SHP77 treated with DMSO at 0.1 percent for 48 hours (cell line): ENCODE results near the gene CTPS2.
"Not testable (repeated sequence)": the region's sequence is repeated elsewhere in the genome, so short reads cannot be mapped to it uniquely, and the experiment has no call there.

Experiments used
- DNase-seq: peaks from one replicate; lab custom pipeline; 2025; lab: John Stamatoyannopoulos, UW

The CTPS2 gene

DNA sequence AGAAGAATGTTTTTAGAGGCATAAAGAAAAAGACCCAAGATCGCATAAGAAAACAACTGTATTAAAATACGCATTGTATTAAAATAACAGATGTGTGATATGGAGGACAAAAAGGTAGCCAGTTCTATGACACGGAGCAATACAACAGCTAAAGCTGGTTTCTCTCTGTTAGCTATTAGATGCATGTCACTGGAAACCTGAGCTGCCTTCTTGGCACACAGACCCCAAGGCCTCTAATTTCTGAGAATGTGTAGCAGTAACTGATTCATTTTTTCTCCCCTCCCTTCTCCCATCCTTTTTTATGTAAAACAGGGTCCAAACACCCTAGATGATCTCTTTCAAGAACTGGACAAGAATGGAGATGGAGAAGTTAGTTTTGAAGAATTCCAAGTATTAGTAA is 58.4 kb downstream of the CTPS2 start:
- no peak for DNase-seq

DNA sequence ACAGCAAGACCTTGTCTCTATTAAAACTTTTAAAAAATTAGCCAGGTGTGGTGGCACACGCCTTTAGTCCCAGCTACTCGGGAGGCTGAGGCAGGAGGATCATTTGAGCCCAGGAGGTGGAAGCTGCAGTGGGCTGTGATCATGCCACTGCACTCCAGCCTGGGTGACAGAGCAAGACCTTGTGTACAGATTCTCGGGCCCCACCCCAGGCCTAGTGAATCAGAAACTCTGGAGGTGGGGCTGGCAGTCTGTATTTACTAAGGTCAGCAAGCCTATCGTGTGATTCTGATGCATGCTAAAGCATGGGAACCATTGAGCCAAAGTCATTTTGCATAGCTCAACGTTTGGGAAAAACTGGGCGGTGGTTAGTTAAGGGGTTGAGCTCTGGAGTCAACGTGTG is 59.0 kb downstream of the CTPS2 start:
- no peak for DNase-seq

DNA sequence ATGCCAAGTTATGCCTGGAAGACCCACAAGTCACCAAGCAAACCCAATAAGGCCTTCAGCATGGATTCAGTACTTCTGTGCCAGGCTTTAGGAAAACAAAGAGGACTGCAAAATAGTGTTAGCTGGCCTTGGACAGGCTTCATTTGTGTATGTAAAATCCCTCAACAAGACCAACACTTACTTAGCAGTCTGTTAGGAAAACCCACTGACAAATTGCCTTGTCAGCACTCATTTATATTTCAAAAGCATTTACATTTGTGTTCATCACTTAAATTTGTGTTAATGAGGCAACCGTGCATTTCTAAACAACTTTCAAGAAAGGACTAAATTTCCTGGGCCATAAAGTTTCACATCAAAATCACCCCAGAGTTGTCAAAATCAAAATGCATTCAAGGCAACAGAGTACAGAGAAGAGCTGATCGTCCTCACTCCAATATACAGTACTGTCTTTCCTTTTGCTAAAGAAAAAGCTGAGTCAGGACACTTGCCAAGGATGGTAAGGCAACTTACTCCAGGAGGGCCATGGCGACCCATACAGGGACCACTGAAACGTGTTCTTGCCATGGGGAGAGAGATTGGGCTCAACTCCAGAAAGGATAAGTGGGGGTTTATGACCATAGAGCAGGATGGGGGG is 61.0 kb downstream of the CTPS2 start:
- no peak for DNase-seq

DNA sequence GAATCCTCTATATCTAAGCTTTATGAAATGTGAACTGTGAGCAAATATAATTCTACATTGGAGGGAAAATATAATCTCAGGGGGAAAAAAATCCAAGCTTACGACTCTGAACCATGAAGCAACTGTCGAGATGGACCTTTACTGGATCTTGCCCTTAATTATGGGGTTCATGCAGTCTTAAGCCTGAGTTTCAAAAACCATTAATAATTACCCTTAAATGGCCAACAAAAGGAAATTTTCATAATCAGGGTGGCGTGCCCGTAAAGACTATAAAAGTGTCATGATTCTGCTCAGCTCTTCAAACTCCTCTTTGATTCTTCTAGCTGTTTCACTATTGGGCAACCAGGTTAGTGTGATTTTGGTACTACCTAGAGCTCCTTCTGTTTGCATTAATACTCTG is 62.6 kb downstream of the CTPS2 start, which contains the start of gene S100G:
S100G (plus strand) TSS at position 301 of the 400 bp plus-strand sequence. CDS start 849 bp downstream, outside the sequence.
- no peak for DNase-seq

DNA sequence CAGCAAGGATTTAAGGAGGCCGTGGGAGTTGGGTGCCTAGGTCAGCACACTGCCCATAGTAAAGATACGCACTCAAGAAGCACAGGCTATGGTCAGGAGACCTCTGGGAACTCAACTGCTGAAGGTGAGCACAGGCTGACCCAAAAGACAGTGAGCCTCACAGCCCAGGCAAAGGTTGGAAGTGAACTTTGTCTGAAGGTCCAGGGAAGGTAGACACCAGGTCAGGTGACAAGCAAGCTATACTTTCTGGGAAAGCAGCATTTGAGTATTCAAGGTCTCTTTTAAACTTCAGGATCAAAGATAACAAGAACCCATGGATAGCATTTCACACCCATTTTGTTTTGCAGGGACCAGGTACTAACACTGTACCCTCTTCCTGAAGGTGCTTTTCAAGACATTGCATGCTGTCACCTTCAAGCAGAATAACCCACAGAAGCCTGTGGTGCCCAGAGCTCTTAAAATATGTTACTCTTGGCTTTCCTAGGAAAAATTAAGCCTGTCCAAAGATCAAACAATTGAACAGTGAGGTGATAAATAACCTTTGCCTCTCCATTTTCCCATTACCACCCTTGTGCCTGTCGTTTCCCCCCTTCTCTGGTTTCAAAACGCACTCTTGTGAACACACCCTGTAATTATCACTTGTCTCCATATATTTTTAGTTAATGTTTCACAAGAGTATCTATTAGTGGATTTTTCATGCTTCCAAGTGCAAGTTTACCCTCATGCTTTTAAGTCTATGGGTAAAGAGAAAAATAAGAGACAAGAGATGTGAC is 65.9 kb downstream of the CTPS2 start:
- no peak for DNase-seq

DNA sequence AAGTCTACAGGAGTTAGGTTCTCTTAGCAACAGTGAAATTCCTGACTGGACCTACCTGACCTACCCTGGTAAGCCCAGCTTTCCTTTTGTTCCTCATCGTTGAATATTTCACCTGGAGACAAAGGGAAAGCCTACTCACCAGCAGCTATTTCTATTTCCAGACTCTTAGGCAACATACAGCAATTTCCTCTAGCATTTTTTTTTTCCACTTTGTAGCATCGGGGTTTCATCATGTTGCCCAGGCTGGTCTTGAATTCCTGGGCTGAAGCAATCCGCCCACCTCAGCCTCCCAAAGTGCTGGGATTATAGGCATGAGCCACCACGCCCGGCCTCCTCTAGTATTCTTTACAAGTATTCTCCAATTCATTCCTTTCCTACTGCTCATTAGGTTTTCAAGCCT is 69.3 kb downstream of the CTPS2 start:
- no peak for DNase-seq

DNA sequence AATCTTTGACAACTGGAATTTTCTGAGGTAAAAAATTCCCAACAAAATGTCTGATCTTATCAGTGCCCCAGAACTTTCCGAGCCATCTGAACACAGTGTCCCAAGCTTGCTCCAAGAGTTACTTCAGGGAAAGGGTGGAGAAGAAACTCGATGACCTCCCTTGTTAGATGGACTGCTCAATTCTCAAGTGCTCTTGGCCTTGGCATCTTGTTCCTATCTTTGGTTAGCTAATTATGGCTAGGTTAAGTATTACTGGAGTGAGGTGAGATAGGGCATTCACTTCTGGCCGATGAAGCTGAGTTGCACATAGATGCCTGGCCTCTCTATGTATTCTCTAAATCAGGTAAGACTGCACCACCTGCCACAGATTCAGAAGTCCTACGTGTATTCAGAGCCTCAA is 71.6 kb downstream of the CTPS2 start:
- DNase-seq: no peak

DNA sequence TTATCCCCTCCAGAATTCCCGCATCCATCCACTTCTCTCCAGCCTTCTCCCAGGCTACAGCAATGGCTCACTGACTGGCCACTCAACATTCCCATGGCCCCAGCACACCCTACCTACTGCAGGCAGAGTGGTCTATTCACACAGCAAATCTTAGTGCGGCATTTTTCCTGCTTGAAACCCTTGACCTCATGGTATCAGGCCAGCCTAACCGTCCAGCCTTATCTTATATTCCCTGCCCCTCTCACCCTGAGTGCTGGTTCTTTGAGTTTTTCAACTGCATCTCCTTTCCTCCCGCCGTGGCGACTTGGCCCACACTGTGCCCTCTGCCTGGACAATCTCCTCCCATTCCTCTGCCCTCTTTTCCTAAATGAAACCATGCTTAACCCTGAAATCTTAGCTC is 72.5 kb downstream of the CTPS2 start:
- DNase-seq: no peak

DNA sequence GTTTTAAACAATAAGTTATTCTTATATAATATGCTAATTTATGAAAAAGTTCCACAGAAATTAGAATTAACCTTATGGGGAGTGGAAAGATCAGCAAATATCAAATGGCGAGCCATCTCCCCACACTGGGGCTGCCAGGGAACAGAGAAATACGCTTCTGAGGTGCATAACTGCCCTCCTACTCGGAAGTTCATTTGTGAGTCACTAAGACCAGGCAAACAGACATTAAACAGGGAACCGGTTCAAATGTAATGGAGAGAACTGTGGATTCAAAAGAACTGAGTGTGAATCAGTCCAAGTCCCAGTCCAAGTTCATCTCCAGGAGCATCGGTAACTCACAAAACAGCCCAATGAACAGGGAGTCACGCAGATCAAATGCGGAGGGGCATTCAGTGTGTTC is 73.9 kb downstream of the CTPS2 start:
- DNase-seq: no peak

DNA sequence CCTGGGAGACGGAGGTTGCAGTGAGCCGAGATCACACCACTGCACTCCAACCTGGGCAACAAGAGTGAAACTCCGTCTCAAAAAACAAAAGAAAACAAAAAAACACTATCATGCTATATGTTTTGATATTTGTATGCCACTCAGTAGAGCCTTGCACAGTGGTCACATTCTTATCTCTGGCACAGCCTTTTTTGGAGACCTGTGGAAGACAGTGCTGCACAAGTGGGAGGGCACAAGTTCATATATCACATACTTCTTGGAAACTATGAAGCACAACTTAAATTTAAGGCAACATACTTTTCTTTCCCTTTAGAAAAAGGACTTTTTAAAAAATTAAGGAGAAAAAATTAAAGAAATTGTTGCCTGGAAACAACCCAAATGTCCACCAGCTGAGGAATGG is 76.9 kb downstream of the CTPS2 start:
- no peak for DNase-seq

DNA sequence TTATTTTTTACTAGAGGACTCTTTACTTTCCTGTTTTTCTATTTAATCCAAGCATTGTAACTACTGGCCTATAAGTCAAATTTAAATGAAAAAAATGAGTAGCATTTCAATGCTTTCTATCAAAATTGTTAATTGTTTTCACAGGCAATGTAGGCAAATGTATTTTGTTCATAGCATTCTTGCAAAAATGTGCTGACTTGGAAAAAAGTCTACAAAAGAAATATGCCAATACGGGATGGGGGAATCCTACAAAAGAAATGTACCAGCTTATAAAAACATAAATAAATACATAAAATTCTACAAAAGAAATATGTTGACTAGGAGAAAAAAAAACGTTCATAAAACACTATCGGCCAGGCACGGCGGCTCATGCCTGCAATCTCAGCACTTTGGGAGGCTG is 77.4 kb downstream of the CTPS2 start:
- DNase-seq: no peak

DNA sequence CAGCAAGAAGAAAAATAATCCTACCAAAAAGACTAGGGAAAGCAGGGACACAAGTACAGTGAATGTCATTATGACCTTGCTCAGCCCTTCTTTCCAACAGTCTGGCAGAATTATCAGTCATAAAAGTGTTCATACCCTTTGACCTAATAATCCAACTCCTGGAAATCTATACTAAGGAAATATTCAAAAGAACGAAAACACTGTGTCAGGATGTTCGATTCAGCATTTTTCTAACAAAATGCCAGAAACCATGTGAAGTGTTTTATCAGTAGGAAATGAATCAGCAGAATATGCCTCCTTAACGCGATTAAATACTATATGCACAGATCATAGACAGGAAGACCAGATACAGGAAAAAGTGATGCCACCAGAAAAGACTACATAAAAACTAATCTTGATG is 78.7 kb downstream of the CTPS2 start:
- no peak for DNase-seq

DNA sequence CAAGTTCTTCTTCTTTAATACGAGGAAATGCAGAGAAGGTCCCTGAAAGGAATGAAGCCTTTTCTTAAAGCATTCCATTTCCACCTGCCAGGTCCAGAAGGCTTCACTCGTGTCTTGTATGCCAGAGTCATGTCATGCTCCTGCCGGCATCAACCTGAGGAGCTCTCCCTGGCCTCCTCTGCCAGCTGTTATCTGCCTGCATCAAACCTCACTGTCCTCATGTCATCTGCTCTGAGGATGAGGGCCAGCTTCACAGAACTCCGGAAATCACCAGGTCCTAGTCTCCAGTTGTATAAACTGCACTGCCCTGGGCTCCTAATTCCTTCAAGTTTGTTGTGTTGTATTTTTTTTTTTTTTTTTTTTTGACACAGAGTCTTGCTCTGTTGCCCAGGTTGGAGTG is 82.6 kb downstream of the CTPS2 start:
- DNase-seq: no peak

DNA sequence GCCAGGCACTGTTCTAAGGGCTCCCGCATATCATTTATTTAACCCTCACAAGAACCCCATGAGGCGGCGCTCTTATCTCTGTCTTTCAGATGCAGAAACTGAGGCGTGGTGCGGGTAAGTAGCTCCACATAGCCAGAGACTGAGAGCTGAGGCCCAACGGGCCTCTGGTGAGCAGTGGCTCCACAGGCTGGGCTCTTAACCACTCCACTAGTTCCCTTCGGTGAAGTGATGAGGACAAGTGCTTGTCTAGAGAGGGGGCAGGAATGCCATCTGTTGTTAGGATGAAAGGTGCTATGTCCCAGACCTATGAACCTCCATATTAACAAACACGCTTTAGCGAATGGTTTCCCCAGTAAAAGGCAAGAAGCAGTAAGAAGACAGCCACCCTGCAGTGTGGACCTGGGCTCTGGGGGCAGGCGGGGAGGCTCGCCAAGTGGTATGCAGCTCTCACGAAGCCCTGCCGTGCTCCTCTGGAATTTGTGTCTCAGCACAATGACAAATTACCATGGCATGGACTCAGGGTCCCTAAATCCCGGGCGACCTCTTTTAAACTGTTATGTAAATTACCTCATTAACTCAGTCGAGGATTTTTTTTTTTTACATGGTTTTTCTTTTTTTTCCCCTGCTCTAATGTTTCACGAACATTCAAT is 83.4 kb downstream of the CTPS2 start:
- DNase-seq: no peak

DNA sequence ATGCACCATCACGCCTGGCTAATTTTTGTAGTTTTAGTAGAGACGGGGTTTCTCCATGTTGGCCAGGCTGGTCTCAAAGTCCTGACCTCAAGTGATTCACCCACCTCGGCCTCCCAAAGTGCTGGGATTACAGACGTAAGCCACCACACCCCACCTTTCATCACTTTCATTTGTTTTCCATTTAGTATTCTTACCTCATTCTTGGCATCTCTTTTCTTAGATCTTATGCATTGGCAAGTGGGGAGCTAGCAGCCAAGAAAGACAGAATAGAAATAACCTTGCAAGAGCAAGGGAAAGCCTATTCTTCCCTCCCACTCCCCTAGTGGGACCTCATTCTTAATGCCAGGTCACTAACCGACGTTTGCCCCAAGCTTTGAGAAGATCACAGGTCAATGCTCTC is 84.0 kb downstream of the CTPS2 start:
- DNase-seq: not testable (repeated sequence)

DNA sequence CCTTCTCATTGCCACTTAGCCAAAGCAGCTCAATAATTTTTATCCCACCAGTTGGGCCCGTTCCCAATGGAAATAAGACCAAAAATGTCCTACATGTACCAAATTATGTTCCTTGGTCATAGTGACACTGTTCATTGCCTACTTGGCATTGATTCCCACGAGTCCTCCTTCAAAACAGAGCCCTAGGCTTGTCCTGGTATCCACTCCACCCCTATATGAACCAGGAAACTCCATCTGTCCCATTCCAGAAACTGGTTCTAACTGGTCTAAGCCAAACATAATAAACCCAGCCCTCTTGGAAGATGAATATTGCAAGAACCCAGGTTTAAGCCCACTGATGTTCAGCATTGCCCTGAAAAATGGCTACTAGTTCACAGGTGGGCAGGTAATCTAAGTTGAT is 93.4 kb downstream of the CTPS2 start:
- no peak for DNase-seq

DNA sequence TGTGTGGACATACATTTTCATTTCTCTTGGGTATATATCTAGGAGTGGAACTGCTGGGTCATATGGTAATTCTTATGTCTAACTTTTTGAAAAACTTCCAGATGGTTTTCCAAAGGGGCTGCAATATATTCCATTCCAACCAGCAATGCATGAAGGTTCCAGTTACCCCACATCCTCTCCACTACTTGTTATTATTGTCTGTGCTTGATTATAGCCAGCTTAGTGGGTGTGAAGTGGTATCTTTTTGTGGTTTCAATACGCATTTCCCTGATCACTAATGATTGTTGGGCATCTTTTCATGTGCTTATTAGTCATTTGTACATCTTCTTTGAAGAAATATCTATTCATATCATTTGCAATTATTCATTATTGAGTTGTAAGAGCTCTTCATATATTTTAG is 94.0 kb downstream of the CTPS2 start:
- no peak for DNase-seq

DNA sequence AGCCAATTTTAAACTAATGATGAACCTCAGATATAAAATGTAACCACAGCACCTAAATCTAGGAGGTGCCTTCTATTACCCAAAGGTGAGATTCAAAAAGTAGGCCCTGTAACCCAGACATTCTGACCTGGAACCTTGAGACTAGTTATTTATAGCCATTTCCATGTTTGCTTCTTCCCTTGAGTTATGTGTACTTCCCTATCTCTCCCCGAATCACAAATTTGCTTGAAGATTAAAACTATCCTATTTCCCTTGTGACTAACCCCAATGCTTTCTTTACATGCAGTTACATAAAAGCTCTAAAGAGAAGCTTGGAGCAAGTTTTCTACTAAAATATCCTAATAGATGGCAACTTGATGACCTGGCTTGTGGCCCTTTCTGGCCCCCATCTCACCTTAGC is 95.1 kb downstream of the CTPS2 start:
- DNase-seq: no peak

DNA sequence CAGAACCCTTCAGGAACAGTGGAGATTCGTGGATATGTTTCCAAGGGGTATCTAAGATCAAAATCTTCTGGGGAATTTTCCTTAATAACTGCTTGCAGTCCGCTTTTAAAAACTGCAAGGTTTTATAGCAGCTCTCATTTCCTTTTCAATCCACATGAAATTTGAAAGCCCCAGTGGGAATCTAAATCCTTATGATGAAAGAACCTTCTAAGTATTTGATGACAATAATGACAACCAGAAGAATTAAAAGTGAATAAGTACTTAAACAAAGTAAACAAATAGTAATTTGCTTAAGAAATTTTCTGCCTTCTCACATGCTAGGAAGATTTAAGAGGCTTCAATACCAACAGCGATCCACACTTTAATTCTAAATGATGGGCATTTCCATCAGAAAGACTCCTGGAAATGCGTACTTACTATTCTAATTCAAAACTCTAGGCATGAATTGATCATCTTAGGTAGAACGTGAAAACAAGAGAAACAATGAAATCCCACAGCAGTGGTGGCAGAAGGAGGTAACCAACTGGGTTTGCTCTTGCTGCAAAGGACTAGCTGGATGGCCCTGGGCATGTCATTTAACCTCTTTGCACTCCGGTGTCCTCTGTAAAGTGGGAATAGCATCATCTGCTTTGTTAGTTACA is 100.1 kb downstream of the CTPS2 start:
- no peak for DNase-seq

DNA sequence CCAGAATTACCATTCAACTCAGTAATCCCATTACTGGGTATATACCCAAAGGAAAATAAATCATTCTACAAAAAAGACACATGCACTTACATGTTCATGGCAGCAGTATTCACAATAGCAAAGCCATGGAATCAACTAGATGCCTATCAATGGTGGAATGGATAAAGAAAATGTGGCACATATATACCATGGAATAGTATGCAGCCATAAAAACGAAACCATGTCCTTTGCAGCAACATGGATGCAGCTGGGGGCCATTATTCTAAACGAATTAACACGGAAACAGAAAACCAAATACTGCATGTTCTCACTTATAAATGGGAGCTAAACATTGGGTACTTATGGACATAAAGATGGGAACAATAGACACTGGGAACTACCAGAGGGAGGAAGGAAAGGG is 101.8 kb downstream of the CTPS2 start:
- DNase-seq: not testable (repeated sequence)

DNA sequence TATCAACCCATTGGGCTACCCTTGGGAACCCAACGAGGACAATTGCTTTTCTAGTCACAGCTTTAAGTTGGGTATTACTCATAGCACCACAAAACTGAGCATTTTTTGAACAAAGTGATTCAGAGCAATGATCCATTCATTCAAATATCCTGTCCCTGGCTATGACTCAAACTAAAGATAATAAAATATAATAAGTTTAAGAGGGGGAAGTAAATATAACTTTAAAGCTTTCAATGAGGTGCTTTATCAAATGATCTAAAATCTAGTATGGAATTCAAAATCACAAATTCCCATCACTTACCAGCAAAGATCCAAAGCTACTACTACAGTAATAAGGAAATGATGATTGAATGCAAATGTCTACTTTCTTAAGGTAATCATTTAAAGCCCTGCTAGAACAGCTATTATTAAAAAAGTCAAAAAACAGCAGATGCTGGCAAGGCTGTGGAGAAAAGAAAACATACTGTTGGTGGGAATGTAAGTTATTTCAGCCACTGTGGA is 102.3 kb downstream of the CTPS2 start:
- DNase-seq: no peak

DNA sequence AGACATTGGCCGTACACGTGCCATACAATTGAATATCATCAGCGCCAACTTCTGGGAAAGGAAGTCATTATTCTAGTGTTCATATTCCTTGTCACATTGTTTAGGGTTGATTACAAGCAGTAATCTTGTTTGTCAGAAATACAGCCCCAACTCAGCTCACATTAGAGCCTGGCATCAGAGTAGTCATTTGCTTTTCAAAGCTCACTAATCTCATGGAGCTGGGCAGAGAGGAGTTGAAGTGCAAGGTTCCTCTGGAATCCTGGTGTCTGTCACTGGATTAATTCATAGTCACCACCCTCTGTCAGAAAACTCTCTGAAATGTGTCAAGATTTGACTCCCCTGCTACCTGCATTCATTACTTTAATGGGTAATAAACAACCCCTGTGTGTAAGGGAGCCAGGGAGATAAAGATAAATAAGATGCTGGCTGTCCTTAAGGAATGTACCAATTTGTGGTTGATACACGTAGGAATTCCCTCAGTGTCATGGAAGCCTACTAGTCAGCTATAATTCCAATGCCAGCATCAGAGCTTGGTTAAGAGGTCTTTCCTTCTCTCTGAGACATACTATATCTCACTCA is 106.2 kb downstream of the CTPS2 start:
- no peak for DNase-seq
